Measurements from ENCODE around the gene USH1C.

The USH1C gene

GRCh38 chr11:17581036-17581731 lies 37.0 kb upstream of the USH1C start:
- TF ChIP-seq CTCF (IDR thresholded peaks at IDR 0.05; ENCODE audit: low read depth, low read length) (no peak), EZH2phosphoT487 (IDR thresholded peaks at IDR 0.05; ENCODE audit: low read depth) (no peak)
- Histone ChIP-seq H3K27ac (ENCODE audit: low read length) (no peak overlapping the region), H3K4me1 (ENCODE audit: low read length) (no peaks in the 10 kb centered on the region)

GRCh38 chr11:17580271-17580670 lies 36.1 kb upstream of the USH1C start:
- Histone ChIP-seq H3K36me3 (replicated peaks; ENCODE audit: low read depth, low read length) (no peaks in the 10 kb centered on the region), H3K4me1 (ENCODE audit: low read length) (no peaks in the 10 kb centered on the region), H3K27ac (ENCODE audit: low read length) (no peak overlapping the region), H3K27me3 (ENCODE audit: low read depth, low read length) (no peaks in the 10 kb centered on the region), H3K79me2 (ENCODE audit: low read length) (no peaks in the 10 kb centered on the region), H3K4me3 (ENCODE audit: low read length) (no peak overlapping the region), H3K9ac (ENCODE audit: low read length) (no peak overlapping the region), H4K20me1 (ENCODE audit: insufficient read depth, low read length) (no peaks in the 10 kb centered on the region), H3K4me2 (ENCODE audit: low read length) (no peak overlapping the region), H3K9me3 (ENCODE audit: insufficient read depth, low read length) (no peaks in the 10 kb centered on the region), H2AFZ (ENCODE audit: low read depth, low read length) (no peak overlapping the region)
- no peak for TF ChIP-seq EZH2phosphoT487 (IDR thresholded peaks at IDR 0.05; ENCODE audit: low read depth)
- TF ChIP-seq CTCF (IDR thresholded peaks at IDR 0.05; ENCODE audit: low read depth, low read length) = no peak

More at GRCh38 chr11:17581036-17581731, 37.0 kb upstream of the USH1C start:
- no peaks in the 10 kb centered on the region for H3K9me3 ChIP-seq (ENCODE audit: insufficient read depth, low read length)
- H3K9ac ChIP-seq (ENCODE audit: low read length) = no peak overlapping the region
- no peaks in the 10 kb centered on the region for H3K79me2 ChIP-seq (ENCODE audit: low read length)
- H2AFZ ChIP-seq (ENCODE audit: low read depth, low read length) = no peak overlapping the region
- no peaks in the 10 kb centered on the region for H3K36me3 ChIP-seq (replicated peaks; ENCODE audit: low read depth, low read length)
- H3K27me3 ChIP-seq (ENCODE audit: low read depth, low read length) = no peaks in the 10 kb centered on the region
- no peak overlapping the region for H3K4me3 ChIP-seq (ENCODE audit: low read length)
- H4K20me1 ChIP-seq (ENCODE audit: insufficient read depth, low read length) = no peaks in the 10 kb centered on the region
- no peak overlapping the region for H3K4me2 ChIP-seq (ENCODE audit: low read length)

GRCh38 chr11:17579451-17579850 lies 35.2 kb upstream of the USH1C start:
- no peaks in the 10 kb centered on the region for H3K9me3 ChIP-seq (ENCODE audit: insufficient read depth, low read length)
- no peaks in the 10 kb centered on the region for H4K20me1 ChIP-seq (ENCODE audit: insufficient read depth, low read length)
- no peaks in the 10 kb centered on the region for H3K27me3 ChIP-seq (ENCODE audit: low read depth, low read length)
- no peaks in the 10 kb centered on the region for H3K36me3 ChIP-seq (replicated peaks; ENCODE audit: low read depth, low read length)
- no peak overlapping the region for H3K27ac ChIP-seq (ENCODE audit: low read length)
- H2AFZ ChIP-seq (ENCODE audit: low read depth, low read length) = no peak overlapping the region
- TF ChIP-seq EZH2phosphoT487 (IDR thresholded peaks at IDR 0.05; ENCODE audit: low read depth) (no peak), CTCF (IDR thresholded peaks at IDR 0.05; ENCODE audit: low read depth, low read length) (no peak)
- H3K9ac ChIP-seq (ENCODE audit: low read length) = no peak overlapping the region
- H3K4me3 ChIP-seq (ENCODE audit: low read length) = no peak overlapping the region
- H3K79me2 ChIP-seq (ENCODE audit: low read length) = no peaks in the 10 kb centered on the region
- H3K4me1 ChIP-seq (ENCODE audit: low read length) = no peaks in the 10 kb centered on the region
- H3K4me2 ChIP-seq (ENCODE audit: low read length) = no peak overlapping the region

- no peak overlapping the region for H3K4me3 ChIP-seq (ENCODE audit: low read length)
- TF ChIP-seq EZH2phosphoT487 (IDR thresholded peaks at IDR 0.05; ENCODE audit: low read depth) = no peak
- no peak for TF ChIP-seq CTCF (IDR thresholded peaks at IDR 0.05; ENCODE audit: low read depth, low read length)
- no peaks in the 10 kb centered on the region for H3K27me3 ChIP-seq (ENCODE audit: low read depth, low read length)
- no peak overlapping the region for H3K27ac ChIP-seq (ENCODE audit: low read length)
- H3K36me3 ChIP-seq (replicated peaks; ENCODE audit: low read depth, low read length) = no peaks in the 10 kb centered on the region
- H3K4me2 ChIP-seq (ENCODE audit: low read length) = no peak overlapping the region
- H2AFZ ChIP-seq (ENCODE audit: low read depth, low read length) = no peak overlapping the region
- H3K79me2 ChIP-seq (ENCODE audit: low read length) = no peaks in the 10 kb centered on the region
- H3K9me3 ChIP-seq (ENCODE audit: insufficient read depth, low read length) = no peaks in the 10 kb centered on the region
- H3K4me1 ChIP-seq (ENCODE audit: low read length) = no peaks in the 10 kb centered on the region
- H3K9ac ChIP-seq (ENCODE audit: low read length) = no peak overlapping the region
- no peaks in the 10 kb centered on the region for H4K20me1 ChIP-seq (ENCODE audit: insufficient read depth, low read length)
Observed at GRCh38 chr11:17578958-17579357, 34.7 kb upstream of the USH1C start.

All from OCI-LY3 (cell line).